WTC11 (cell line): Measurements from ENCODE around the gene CNKSR3. TPM values are rescaled to one million over a fixed set of nuclear protein-coding genes. Genes with fewer than 3 reads are reported as not detected.

Source experiments
- ATAC-seq: fragments of 200-7000 bp; cut with Tn5 transposase; 2 replicates; pipeline ENCODE4 v1.10.0; 2021; ENCODE audit warnings: mild to moderate bottlenecking, moderate library complexity
- CTCF ChIA-PET: fragments of 300-600 bp; sonication (Branson Sonifier 250); formaldehyde crosslinking; loops from one replicate; lab custom pipeline; 2021; ENCODE audit warnings: antibody characterized with exemption; lab: Charles Lee
- POLR2A ChIA-PET: fragments of 350-600 bp; sonication (Branson Sonifier 250); formaldehyde crosslinking; loops from one replicate; lab custom pipeline; 2021; ENCODE audit warnings: antibody characterized with exemption; lab: Charles Lee
- DNase-seq: peaks from one replicate; pipeline ENCODE4 v3.0.0; 2021; ENCODE audit warnings: low spot score
- H3K27ac Mint-ChIP-seq: 2 replicates; pipeline ENCODE4 v1.8.0; 2021; ENCODE audit warnings: mixed read lengths
- H3K27me3 Mint-ChIP-seq: 2 replicates; pipeline ENCODE4 v1.8.0; 2021; ENCODE audit warnings: low read depth, mild to moderate bottlenecking, moderate library complexity, mixed read lengths
- H3K36me3 Mint-ChIP-seq: 2 replicates; pipeline ENCODE4 v1.8.0; 2021; ENCODE audit warnings: mixed read lengths
- H3K4me1 Mint-ChIP-seq: 2 replicates; pipeline ENCODE4 v1.8.0; 2022; ENCODE audit warnings: mixed read lengths
- H3K4me3 Mint-ChIP-seq: 2 replicates; pipeline ENCODE4 v1.8.0; 2021; ENCODE audit warnings: mild to moderate bottlenecking, moderate library complexity, mixed read lengths
- H3K9me3 Mint-ChIP-seq: 2 replicates; pipeline ENCODE4 v1.8.0; 2021; ENCODE audit warnings: mixed read lengths
- ARID4B ChIP-seq: sonication (generic); formaldehyde crosslinking; IDR thresholded peaks from 2 replicates; pipeline ENCODE4 v1.8.0; 2023; ENCODE audit warnings: missing genetic modification reagents, mild to moderate bottlenecking, borderline replicate concordance
- ATF1 ChIP-seq: sonication (generic); formaldehyde crosslinking; IDR thresholded peaks from 2 replicates; pipeline ENCODE4 v1.8.1; 2023; ENCODE audit warnings: mild to moderate bottlenecking, moderate library complexity, missing genetic modification reagents
- CREM ChIP-seq: sonication (generic); formaldehyde crosslinking; IDR thresholded peaks from 2 replicates; pipeline ENCODE4 v1.8.1; 2022; ENCODE audit warnings: mild to moderate bottlenecking, missing genetic modification reagents, moderate library complexity
- CTCF ChIP-seq: fragments of 200-600 bp; IDR thresholded peaks from 2 replicates; pipeline ENCODE4 v1.8.0; 2022; ENCODE audit warnings: antibody characterized with exemption
- E2F1 ChIP-seq: sonication (generic); formaldehyde crosslinking; IDR thresholded peaks from 2 replicates; pipeline ENCODE4 v1.8.0; 2022; ENCODE audit warnings: mild to moderate bottlenecking, missing genetic modification reagents
- ESRRA ChIP-seq: sonication (generic); formaldehyde crosslinking; IDR thresholded peaks from 2 replicates; pipeline ENCODE4 v1.8.1; 2022; ENCODE audit warnings: mild to moderate bottlenecking, missing genetic modification reagents, borderline replicate concordance
- FOXK1 ChIP-seq: sonication (generic); formaldehyde crosslinking; IDR thresholded peaks from 2 replicates; pipeline ENCODE4 v1.8.0; 2022; ENCODE audit warnings: mild to moderate bottlenecking, moderate library complexity, missing genetic modification reagents
- GTF2I ChIP-seq: fragments of 250-450 bp; sonication (Bioruptor Pico); conservative IDR thresholded peaks from 2 replicates; pipeline ENCODE4 v1.4.0; 2021; ENCODE audit warnings: mild to moderate bottlenecking
- HMGA2 ChIP-seq: fragments of 250-450 bp; sonication (Bioruptor Pico); IDR thresholded peaks from 2 replicates; pipeline ENCODE4 v1.4.0; 2021; ENCODE audit warnings: mild to moderate bottlenecking, moderate library complexity
- IRF2 ChIP-seq: sonication (generic); formaldehyde crosslinking; IDR thresholded peaks from 2 replicates; pipeline ENCODE4 v1.8.0; 2022; ENCODE audit warnings: low read depth, missing genetic modification reagents, borderline replicate concordance
- JAZF1 ChIP-seq: fragments of 250-450 bp; sonication (Bioruptor Pico); IDR thresholded peaks from 2 replicates; pipeline ENCODE4 v1.9.0; 2021; ENCODE audit warnings: moderate library complexity, mild to moderate bottlenecking, inconsistent platforms
- NFE2L1 ChIP-seq: sonication (generic); formaldehyde crosslinking; IDR thresholded peaks from 2 replicates; pipeline ENCODE4 v1.8.1; 2023; ENCODE audit warnings: missing genetic modification reagents
- TCF7 ChIP-seq: sonication (generic); formaldehyde crosslinking; IDR thresholded peaks from 2 replicates; pipeline ENCODE4 v1.8.0; 2022; ENCODE audit warnings: mild to moderate bottlenecking, low read depth, missing genetic modification reagents, moderate library complexity
- ZNF121 ChIP-seq: sonication (generic); formaldehyde crosslinking; IDR thresholded peaks from 2 replicates; pipeline ENCODE4 v1.8.0; 2023; ENCODE audit warnings: missing genetic modification reagents
- ZNF232 ChIP-seq: sonication (generic); formaldehyde crosslinking; IDR thresholded peaks from 2 replicates; pipeline ENCODE4 v1.8.0; 2022; ENCODE audit warnings: mild to moderate bottlenecking, missing genetic modification reagents
- ZNF263 ChIP-seq: sonication (generic); formaldehyde crosslinking; IDR thresholded peaks from 2 replicates; pipeline ENCODE4 v1.8.1; 2022; ENCODE audit warnings: low read depth, mild to moderate bottlenecking, moderate library complexity, missing genetic modification reagents
- ZNF281 ChIP-seq: sonication (generic); formaldehyde crosslinking; IDR thresholded peaks from 2 replicates; pipeline ENCODE4 v1.8.0; 2023; ENCODE audit warnings: mild to moderate bottlenecking, missing genetic modification reagents
- ZNF396 ChIP-seq: fragments of 250-450 bp; sonication (Bioruptor Pico); IDR thresholded peaks from 2 replicates; pipeline ENCODE4 v1.8.0; 2021; ENCODE audit warnings: mild to moderate bottlenecking, moderate library complexity, borderline replicate concordance
- total RNA-seq: library from RNA; stranded (reverse); gene quantifications from 3 replicates; pipeline ENCODE4 v1.2.3, GENCODE V29; 2021
- TF ChIP-seq, protein P1 (sequence below): sonication (generic); formaldehyde crosslinking; IDR thresholded peaks from 2 replicates; pipeline ENCODE4 v1.8.1; 2023; ENCODE audit warnings: mild to moderate bottlenecking, missing genetic modification reagents, moderate library complexity

Gene CNKSR3
- total RNA-seq, 1 experiment from 2014 or later, result 5.7 TPM

GRCh38 chr6:154458565-154459470, 51.7 kb downstream of the CNKSR3 start:
- ChIA-PET CTCF (interaction anchor here (1.0 to 2.5 kb wide), 2 partner anchors 42 to 217 kb away, joined by 3 to 10 read pairs; no protein-coding TSS in a partner anchor), POLR2A (interaction anchor here (0.6 kb wide), 1 partner anchor 182 kb away, joined by 3 read pairs; no protein-coding TSS in a partner anchor)
- Mint-ChIP-seq H3K36me3 (no peaks in the 10 kb centered on the region), H3K4me1 (peaks cover 31% of the 10 kb centered on the region), H3K9me3 (no peaks in the 10 kb centered on the region), H3K4me3 (no peak overlapping the region), H3K27me3 (no peaks in the 10 kb centered on the region), H3K27ac (no peak overlapping the region)
- no peak for DNase-seq
- TF ChIP-seq ZNF281, result no peak
- TF ChIP-seq CREM (CRISPR knock-in tag), result no peak
- TF ChIP-seq GTF2I (CRISPR knock-in tag), result no peak
- TF ChIP-seq IRF2 (CRISPR knock-in tag), result no peak
- TF ChIP-seq ZNF232 (CRISPR knock-in tag), result no peak
- no peak for TF ChIP-seq ARID4B (CRISPR knock-in tag)
- no peak for TF ChIP-seq ATF1 (CRISPR knock-in tag)
- no peak for TF ChIP-seq TCF7 (CRISPR knock-in tag)
- TF ChIP-seq, protein P1, sequence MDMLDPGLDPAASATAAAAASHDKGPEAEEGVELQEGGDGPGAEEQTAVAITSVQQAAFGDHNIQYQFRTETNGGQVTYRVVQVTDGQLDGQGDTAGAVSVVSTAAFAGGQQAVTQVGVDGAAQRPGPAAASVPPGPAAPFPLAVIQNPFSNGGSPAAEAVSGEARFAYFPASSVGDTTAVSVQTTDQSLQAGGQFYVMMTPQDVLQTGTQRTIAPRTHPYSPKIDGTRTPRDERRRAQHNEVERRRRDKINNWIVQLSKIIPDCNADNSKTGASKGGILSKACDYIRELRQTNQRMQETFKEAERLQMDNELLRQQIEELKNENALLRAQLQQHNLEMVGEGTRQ, result no peak
- ATAC-seq, result no peak

GRCh38 chr6:154457881-154458284, 52.6 kb downstream of the CNKSR3 start:
- ATAC-seq (peak; percentile 65), DNase-seq (no peak)
- Mint-ChIP-seq H3K4me1 (peaks cover 31% of the 10 kb centered on the region), H3K27ac (no peak overlapping the region), H3K4me3 (no peak overlapping the region), H3K27me3 (no peaks in the 10 kb centered on the region), H3K9me3 (no peaks in the 10 kb centered on the region), H3K36me3 (no peaks in the 10 kb centered on the region)
- ChIA-PET POLR2A (no interaction called here), CTCF (interaction anchor here (0.6 to 1.0 kb wide), 3 partner anchors 218 to 553 kb away, joined by 3 read pairs; no protein-coding TSS in a partner anchor)
- TF ChIP-seq CTCF (no peak), NFE2L1 (CRISPR knock-in tag) (no peak), E2F1 (CRISPR knock-in tag) (no peak), ZNF232 (CRISPR knock-in tag) (no peak), ZNF396 (CRISPR knock-in tag) (no peak), JAZF1 (CRISPR knock-in tag) (no peak), ZNF121 (CRISPR knock-in tag) (no peak), ZNF281 (no peak), HMGA2 (CRISPR knock-in tag) (no peak), ZNF263 (CRISPR knock-in tag) (no peak), ESRRA (CRISPR knock-in tag) (no peak), FOXK1 (CRISPR knock-in tag) (no peak)
